Brain microvascular endothelial cell (primary cell): ENCODE data around the gene LRCH4.

Source experiments
- DNase-seq: peaks from one replicate; pipeline ENCODE4 v3.0.0-alpha.2; 2020
- H3K27ac ChIP-seq: fragments of 250-450 bp; sonication (Bioruptor Pico); 2 replicates; pipeline ENCODE4 v1.5.1; 2020; ENCODE audit warnings: mild to moderate bottlenecking, moderate library complexity
- H3K27me3 ChIP-seq: fragments of 250-450 bp; sonication (Bioruptor Pico); replicated peaks from 2 replicates; pipeline ENCODE4 v1.5.1; 2020; ENCODE audit warnings: mild to moderate bottlenecking
- H3K36me3 ChIP-seq: fragments of 250-450 bp; sonication (Bioruptor Pico); replicated peaks from 2 replicates; pipeline ENCODE4 v1.5.1; 2020; ENCODE audit warnings: mild to moderate bottlenecking
- H3K4me3 ChIP-seq: 2 replicates; pipeline ENCODE4 v1.5.1; 2011; ENCODE audit warnings: low read depth, mild to moderate bottlenecking, control low read depth, low read length, moderate library complexity
- in situ Hi-C: cut with HindIII; loops from 2 replicates; pipeline ENCODE4 v1.10.0; 2017; ENCODE audit warnings: low sequenced_read_pairs, low pct_ligation_motif_present
- TF ChIP-seq, protein P1 (sequence below): IDR thresholded peaks from 2 replicates; pipeline ENCODE4 v1.5.1; 2011; ENCODE audit warnings: low read depth, mild to moderate bottlenecking, moderate library complexity, low read length, control low read depth, inconsistent platforms; ENCODE audit errors: missing control alignments

The LRCH4 gene

DNA sequence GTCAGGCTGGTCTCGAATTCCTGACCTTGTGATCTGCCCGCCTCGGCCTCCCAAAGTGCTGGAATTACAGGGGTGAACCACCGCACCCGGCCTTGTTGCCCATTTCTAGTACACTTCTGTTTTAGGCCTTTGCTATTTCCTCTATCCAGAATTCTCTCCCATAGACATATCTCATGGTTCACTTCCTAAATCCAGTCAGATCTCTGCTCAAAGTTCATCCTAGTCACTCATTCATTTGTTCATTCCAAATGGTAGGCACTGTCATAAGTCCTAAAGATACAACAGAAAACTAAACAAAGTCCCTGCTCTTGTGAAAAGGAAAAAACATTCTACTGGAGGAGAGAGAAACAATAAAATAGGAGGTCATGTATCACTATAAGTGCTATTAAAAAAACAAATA is 24.0 kb upstream of the LRCH4 start:
- Histone ChIP-seq H3K36me3 (peaks cover 3% of the 10 kb centered on the region), H3K27ac (no peak overlapping the region)
- in situ Hi-C loops: no loop called here

DNA sequence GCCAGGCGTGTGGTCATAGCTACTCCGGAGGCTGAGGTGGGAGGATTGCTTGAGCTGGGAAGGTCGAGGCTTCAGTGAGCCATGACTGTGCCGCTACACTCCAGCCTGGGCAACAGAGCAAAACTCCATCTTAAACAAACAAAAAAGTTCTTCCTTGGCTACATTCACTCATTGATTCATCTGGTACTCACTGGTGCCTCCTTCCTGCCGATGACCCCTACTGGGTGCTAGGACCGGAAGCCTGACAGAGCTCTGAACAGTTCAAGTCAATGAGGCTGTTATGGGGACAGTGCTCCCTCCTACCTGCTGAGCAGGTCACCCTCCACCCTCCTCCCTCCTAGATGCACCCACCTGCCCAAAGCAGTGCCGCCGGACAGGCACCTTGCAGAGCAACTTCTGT is 21.2 kb upstream of the LRCH4 start:
- TF ChIP-seq, protein P1, sequence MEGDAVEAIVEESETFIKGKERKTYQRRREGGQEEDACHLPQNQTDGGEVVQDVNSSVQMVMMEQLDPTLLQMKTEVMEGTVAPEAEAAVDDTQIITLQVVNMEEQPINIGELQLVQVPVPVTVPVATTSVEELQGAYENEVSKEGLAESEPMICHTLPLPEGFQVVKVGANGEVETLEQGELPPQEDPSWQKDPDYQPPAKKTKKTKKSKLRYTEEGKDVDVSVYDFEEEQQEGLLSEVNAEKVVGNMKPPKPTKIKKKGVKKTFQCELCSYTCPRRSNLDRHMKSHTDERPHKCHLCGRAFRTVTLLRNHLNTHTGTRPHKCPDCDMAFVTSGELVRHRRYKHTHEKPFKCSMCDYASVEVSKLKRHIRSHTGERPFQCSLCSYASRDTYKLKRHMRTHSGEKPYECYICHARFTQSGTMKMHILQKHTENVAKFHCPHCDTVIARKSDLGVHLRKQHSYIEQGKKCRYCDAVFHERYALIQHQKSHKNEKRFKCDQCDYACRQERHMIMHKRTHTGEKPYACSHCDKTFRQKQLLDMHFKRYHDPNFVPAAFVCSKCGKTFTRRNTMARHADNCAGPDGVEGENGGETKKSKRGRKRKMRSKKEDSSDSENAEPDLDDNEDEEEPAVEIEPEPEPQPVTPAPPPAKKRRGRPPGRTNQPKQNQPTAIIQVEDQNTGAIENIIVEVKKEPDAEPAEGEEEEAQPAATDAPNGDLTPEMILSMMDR: no peak
- Histone ChIP-seq H3K27ac (no peak overlapping the region), H3K36me3 (peaks cover 3% of the 10 kb centered on the region), H3K4me3 (no peak overlapping the region), H3K27me3 (no peaks in the 10 kb centered on the region)
- in situ Hi-C loops: no loop called here
- peak; percentile 9 for DNase-seq

More for the DNA sequence above, 24.0 kb upstream of the LRCH4 start:
- no peak overlapping the region for H3K4me3 ChIP-seq
- TF ChIP-seq, protein P1: no peak
- no peaks in the 10 kb centered on the region for H3K27me3 ChIP-seq
- no peak for DNase-seq

DNA sequence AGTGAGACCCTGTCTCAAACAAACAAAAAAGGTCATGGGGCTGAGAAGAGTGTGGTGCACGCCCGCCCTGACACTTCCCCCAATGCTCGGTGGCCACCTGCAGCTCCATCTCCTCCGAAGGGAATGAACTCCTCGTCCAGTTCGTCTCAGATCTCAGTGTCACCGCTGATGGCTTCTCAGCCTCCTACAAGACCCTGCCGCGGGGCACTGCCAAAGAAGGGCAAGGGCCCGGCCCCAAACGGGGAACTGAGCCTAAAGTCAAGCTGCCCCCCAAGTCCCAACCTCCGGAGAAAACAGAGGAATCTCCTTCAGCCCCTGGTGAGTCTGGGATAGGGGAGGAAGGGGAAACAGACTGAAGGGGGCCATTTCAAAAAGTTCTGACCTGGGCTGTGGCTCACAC is 20.4 kb upstream of the LRCH4 start:
- in situ Hi-C loops: no loop called here

DNA sequence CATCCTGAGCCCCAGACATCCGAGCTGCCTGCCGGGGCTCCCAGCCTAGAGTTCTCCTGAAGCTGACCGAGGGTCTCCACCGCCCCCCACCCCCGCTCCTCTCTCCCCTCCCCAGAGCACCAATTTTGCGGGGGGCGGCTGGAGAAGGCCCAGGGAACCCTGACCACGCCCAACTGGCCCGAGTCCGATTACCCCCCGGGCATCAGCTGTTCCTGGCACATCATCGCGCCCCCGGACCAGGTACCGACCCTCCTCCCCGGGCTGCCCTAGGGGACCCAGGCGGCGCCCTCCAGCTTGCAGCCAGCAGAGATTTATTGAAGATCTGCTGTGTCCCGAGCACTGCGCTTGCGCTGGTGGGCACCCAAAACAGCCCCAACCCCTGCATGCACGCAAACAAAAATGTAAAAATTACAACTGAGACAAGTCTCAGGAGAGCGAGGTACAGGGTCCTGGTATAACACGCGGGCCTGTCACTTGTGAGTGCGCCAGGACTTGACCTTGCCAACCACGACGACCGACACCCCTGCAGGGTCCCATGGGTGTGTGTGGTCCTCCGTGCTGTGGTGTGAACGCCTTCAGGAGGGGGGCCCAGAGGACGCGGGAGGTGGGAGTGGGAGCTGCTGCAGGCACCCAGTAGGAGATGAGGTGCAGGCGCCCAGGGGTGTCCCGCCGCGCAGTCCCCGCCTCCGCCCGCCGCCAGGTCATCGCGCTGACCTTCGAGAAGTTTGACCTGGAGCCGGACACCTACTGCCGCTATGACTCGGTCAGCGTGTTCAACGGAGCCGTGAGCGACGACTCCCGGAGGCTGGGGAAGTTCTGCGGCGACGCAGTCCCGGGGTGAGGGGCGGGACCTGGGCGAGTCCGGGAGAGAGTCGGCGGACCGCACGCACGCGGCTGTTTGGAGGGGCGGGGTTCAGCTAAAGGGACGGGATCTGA is 19.3 kb upstream of the LRCH4 start:
- H3K27me3 ChIP-seq: no peaks in the 10 kb centered on the region
- in situ Hi-C loops: no loop called here
- peak overlapping the region; percentile 55 for H3K4me3 ChIP-seq
- H3K36me3 ChIP-seq: peaks cover 3% of the 10 kb centered on the region
- TF ChIP-seq, protein P1: no peak
- no peak overlapping the region for H3K27ac ChIP-seq
- no peak for DNase-seq

More for the DNA sequence above, 20.4 kb upstream of the LRCH4 start:
- Histone ChIP-seq H3K36me3 (peaks cover 3% of the 10 kb centered on the region), H3K27ac (no peak overlapping the region), H3K27me3 (no peaks in the 10 kb centered on the region), H3K4me3 (no peak overlapping the region)
- no peak for DNase-seq
- TF ChIP-seq, protein P1: no peak

DNA sequence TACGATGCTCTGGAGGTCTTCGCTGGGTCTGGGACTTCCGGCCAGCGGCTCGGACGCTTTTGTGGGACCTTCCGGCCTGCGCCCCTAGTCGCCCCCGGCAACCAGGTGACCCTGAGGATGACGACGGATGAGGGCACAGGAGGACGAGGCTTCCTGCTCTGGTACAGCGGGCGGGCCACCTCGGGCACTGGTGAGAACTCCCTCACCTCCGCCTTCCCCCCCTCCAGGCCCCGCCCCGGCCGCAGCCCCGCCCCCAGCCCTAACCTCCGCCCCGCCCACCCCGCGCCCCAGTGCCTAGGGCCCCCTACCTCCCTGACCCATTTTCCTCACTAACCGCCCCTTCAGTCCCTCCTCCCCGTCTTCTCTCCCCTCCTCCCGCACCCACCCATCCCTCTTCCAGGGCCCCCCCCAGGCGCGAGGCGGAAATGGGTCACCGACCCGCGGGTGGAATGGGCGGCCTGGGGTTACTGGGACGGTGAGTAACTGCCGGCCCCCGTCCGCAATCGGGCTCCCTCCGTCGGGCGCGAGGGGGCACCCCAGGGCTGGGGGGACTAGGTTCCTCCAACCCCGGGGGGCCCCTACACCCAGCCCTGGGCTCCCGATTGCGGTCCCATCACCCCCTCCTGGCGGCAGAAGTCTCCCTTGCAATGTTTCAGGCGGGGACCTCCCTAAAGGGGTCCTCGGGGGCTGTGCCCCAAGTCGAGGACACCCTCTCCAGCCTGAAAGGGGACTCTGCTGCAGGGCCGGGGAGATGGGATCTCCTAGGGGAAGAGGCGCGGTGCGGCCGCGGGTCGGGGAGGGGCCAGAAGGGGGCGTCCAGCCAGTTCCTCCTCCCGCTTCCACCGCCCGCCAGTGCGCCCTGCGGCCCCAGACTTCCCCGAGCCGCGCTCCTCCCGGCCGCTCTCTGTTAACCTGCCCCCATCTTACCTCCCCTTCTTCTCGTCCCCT is 18.4 kb upstream of the LRCH4 start:
- Histone ChIP-seq H3K4me3 (peak overlapping the region; percentile 82), H3K27ac (no peak overlapping the region), H3K36me3 (peaks cover 3% of the 10 kb centered on the region), H3K27me3 (no peaks in the 10 kb centered on the region)
- TF ChIP-seq, protein P1: peak; percentile 63
- in situ Hi-C loops: no loop called here
- peak; percentile 33 for DNase-seq
